Testis (tissue), 3 donors: ENCODE results near the gene ADAMTS19. TPM values are rescaled to one million over a fixed set of nuclear protein-coding genes. Genes with fewer than 3 reads are reported as not detected.
A peak's percentile ranks its signal among the peaks of the same experiment; 100 is the strongest.

Source experiments
- DNase-seq: peaks from one replicate; pipeline ENCODE4 v3.0.0-alpha.2; 2019
- H3K27ac ChIP-seq, 2 donors: fragments of 200-600 bp; sonication (generic); one replicate each; pipeline ENCODE4 v1.5.1; 2019
- H3K27me3 ChIP-seq: fragments of 200-600 bp; sonication (generic); one replicate; pipeline ENCODE4 v1.5.1; 2019
- H3K36me3 ChIP-seq: fragments of 200-600 bp; sonication (generic); one replicate; pipeline ENCODE4 v1.5.1; 2017; ENCODE audit warnings: low read depth; ENCODE audit errors: missing control alignments
- H3K4me1 ChIP-seq: fragments of 200-600 bp; sonication (generic); one replicate; pipeline ENCODE4 v1.5.1; 2019
- H3K4me3 ChIP-seq, 2 donors: fragments of 200-600 bp; sonication (generic); one replicate each; pipeline ENCODE4 v1.5.1; 2017 to 2019
- H3K9me3 ChIP-seq: fragments of 200-600 bp; sonication (generic); one replicate; pipeline ENCODE4 v1.5.1; 2017
- POLR2A ChIP-seq: fragments of 450-650 bp; IDR thresholded peaks from one replicate; pipeline ENCODE4 v1.6.1; 2017; ENCODE audit warnings: antibody characterized with exemption, mild to moderate bottlenecking, moderate library complexity
- WGBS, 2 donors: methylation state at CpG; one replicate each; pipeline ENCODE4 v1.1.5; 2018; 5-methylcytosine and 5-hydroxymethylcytosine counted together
- intact Hi-C: fragments of 100-400 bp; cut with DNase I; formaldehyde crosslinking; loops from one replicate; pipeline ENCODE4 v1.15.1; 2023; ENCODE audit warnings: low total_unique reads
- polyA plus RNA-seq: library from polyadenylated mRNA; stranded (reverse); fragments of 350-450 nt; fragmentation: Illumina TruSeq; extraction: RNeasy Lipid Tissue Mini Kit (QIAGEN cat#74804); gene quantifications from one replicate; pipeline ENCODE4 v1.2.3, GENCODE V29; 2014; ENCODE audit warnings: low read depth, low replicate concordance; ENCODE audit not compliant: insufficient read depth
- total RNA-seq, 2 donors: library from RNA; depleted of rRNA; stranded (reverse); fragments of >200 nt; gene quantifications; one replicate each; pipeline ENCODE4 v1.2.3, GENCODE V29; 2016
- TF ChIP-seq, protein P1 (sequence below), 3 experiments: fragments of 450-650 bp in 2 of 3; fragments of 200-600 bp in 1 of 3; sonication (generic) in 1 of 3; IDR thresholded peaks; one replicate each; pipeline ENCODE4 v1.5.1; 2016 to 2019; ENCODE audit warnings: antibody characterized with exemption in 3 of 3, mild to moderate bottlenecking in 2 of 3, moderate library complexity in 1 of 3

ADAMTS19 gene
- total and polyA plus RNA-seq, 3 donors from 2014 or later, result 0.90 to 4.6 (median 2.6) TPM

DNA sequence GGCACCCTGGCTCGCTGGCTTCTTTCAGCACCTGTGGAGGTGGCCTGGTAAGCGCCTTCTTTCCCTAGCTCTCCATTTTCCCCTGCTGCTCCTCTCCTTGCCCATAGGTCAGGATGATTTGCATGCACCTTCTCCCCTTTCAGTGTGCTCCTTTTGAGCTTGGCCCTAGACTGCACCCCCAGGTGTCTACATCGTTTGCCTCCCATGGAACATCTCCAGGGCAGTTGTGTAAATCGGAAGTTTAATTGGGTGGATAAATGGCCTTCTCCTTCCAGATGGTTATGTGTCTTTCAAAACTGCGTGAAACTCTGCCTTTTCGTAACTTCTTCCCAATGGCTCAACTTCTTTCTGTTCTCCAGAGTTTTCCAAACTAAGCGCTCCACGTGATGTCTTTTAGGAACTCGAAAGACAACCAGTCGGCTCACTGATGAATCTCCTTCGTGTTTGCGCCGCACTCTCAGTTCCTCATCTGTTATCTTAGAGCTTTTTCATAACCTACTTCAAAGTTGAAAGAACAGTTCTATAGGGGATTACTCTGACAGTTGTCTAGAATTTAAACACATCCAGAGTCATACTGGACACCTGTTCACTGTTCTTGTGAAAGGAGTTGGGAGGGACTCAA lies 1.7 kb downstream of the ADAMTS19 start:
- TF ChIP-seq, protein P1, sequence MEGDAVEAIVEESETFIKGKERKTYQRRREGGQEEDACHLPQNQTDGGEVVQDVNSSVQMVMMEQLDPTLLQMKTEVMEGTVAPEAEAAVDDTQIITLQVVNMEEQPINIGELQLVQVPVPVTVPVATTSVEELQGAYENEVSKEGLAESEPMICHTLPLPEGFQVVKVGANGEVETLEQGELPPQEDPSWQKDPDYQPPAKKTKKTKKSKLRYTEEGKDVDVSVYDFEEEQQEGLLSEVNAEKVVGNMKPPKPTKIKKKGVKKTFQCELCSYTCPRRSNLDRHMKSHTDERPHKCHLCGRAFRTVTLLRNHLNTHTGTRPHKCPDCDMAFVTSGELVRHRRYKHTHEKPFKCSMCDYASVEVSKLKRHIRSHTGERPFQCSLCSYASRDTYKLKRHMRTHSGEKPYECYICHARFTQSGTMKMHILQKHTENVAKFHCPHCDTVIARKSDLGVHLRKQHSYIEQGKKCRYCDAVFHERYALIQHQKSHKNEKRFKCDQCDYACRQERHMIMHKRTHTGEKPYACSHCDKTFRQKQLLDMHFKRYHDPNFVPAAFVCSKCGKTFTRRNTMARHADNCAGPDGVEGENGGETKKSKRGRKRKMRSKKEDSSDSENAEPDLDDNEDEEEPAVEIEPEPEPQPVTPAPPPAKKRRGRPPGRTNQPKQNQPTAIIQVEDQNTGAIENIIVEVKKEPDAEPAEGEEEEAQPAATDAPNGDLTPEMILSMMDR (IDR thresholded peaks at IDR 0.05), result no peak
- no peak for TF ChIP-seq POLR2A
- DNase-seq, result no peak
- Histone ChIP-seq H3K27ac (no peak overlapping the region), H3K27me3 (no peaks in the 10 kb centered on the region), H3K4me3 (peak overlapping the region; percentile 8 to 18), H3K36me3 (no peaks in the 10 kb centered on the region), H3K9me3 (no peaks in the 10 kb centered on the region), H3K4me1 (no peaks in the 10 kb centered on the region)
- 34 to 36% methylated on average over 13 of the region's 13 CpGs for WGBS, 2 donors
- intact Hi-C loops, result no loop called here

DNA sequence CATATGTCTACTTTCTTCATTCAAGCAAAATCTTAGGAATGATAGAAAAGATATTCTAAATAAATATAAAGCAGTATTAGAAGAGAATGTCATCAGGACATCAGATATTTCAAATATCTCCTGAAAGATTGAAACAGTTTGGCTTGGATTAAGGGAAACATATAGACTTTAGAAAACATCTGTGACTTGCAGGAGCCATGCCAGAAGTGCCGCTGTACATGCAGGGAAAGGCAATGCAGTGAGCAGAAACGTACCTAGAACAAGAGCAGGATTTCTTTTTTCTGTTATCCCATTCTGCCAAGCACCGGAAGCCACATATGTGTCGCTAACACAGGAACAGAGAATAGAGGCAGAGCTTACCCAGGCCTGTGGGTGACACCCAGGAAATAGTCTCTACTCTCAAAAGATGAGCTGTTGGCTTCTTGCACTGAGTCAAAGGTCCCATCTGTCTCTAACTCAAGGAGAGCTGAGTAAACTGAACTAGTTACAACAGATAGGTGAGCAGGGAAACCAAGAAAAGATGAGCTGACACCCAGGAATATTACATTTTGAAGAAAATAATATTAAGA lies 5.8 kb downstream of the ADAMTS19 start:
- Histone ChIP-seq H3K4me3 (no peak overlapping the region), H3K27ac (no peak overlapping the region), H3K4me1 (no peaks in the 10 kb centered on the region), H3K9me3 (no peaks in the 10 kb centered on the region), H3K27me3 (no peaks in the 10 kb centered on the region), H3K36me3 (no peaks in the 10 kb centered on the region)
- 88 to 94% methylated on average over 4 of the region's 4 CpGs for WGBS, 2 donors
- TF ChIP-seq POLR2A, result no peak
- TF ChIP-seq, protein P1 (IDR thresholded peaks at IDR 0.05), result no peak
- DNase-seq, result no peak
- intact Hi-C loops, result no loop called here

DNA sequence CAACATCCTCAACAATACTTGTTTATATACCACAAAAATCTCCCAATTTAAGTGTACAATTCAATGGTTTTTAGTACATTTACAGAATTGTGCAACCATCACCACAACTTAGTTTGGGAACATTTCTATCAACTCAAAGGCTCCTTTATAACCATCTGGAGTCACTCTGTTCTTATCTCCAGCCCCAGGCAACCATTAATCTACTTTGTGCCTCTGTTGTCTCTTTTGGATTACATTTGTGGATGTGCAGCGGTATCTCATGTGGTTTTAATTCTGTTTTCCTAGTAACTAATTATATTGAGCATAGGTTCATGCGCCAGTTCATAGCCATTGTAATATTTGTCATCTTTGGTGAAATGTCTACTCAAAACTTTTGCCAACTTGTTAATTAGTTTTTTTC lies 14.4 kb downstream of the ADAMTS19 start:
- no peaks in the 10 kb centered on the region for H3K27me3 ChIP-seq
- no peaks in the 10 kb centered on the region for H3K9me3 ChIP-seq
- no peak for DNase-seq
- no peaks in the 10 kb centered on the region for H3K4me1 ChIP-seq
- WGBS, 2 donors, result 91 to 97% methylated on average over 2 of the region's 2 CpGs
- no peaks in the 10 kb centered on the region for H3K36me3 ChIP-seq
- H3K4me3 ChIP-seq, result no peak overlapping the region
- intact Hi-C loops, result no loop called here
- H3K27ac ChIP-seq, result no peak overlapping the region
- TF ChIP-seq POLR2A, result no peak

DNA sequence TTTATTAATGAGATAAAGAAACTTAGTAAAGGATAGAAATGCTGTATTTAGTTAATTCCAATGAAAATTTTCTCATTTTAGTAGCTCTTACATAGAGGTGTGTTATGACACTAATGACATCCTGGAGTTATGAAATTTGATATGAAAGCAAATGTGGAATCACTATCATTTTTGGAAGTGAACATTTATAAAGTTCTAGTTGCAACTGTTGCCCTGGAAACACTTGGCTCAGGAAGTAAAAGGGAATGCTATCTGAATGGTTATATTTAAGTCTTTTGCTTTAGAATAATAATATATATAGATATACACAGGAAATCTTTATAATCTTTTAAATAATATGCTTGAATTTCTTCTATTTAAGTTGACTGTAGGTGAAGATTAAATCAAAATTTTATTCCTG lies 16.7 kb downstream of the ADAMTS19 start:
- TF ChIP-seq, protein P1 (IDR thresholded peaks at IDR 0.05), result no peak
- no peak for TF ChIP-seq POLR2A
- Histone ChIP-seq H3K27ac (no peak overlapping the region), H3K4me1 (no peaks in the 10 kb centered on the region), H3K36me3 (no peaks in the 10 kb centered on the region), H3K27me3 (no peaks in the 10 kb centered on the region), H3K4me3 (no peak overlapping the region), H3K9me3 (no peaks in the 10 kb centered on the region)
- no peak for DNase-seq
- intact Hi-C loops, result no loop called here

- Histone ChIP-seq H3K4me3 (no peak overlapping the region), H3K9me3 (no peaks in the 10 kb centered on the region), H3K36me3 (no peaks in the 10 kb centered on the region), H3K27ac (no peak overlapping the region), H3K4me1 (no peaks in the 10 kb centered on the region), H3K27me3 (no peaks in the 10 kb centered on the region)
- no peak for DNase-seq
- TF ChIP-seq, protein P1 (IDR thresholded peaks at IDR 0.05), result no peak
- TF ChIP-seq POLR2A, result no peak
- intact Hi-C loops, result no loop called here
- 33 to 40% methylated on average over 1 of the region's 1 CpG for WGBS, 2 donors
Measured at GRCh38 chr5:129477532-129477931, 17.4 kb downstream of the ADAMTS19 start.
